Measurements from ENCODE around the gene HDAC6. TPM values are rescaled to one million over a fixed set of nuclear protein-coding genes. Genes with fewer than 3 reads are reported as not detected.

The HDAC6 gene
- total and polyA plus RNA-seq, 5 experiments from 2014 or later = 10.5 to 124 (median 15.9) TPM

Other genes with a start within 250 kb of the HDAC6 start
- gene RBM3, start 227.6 kb upstream of the HDAC6 start, total RNA-seq = 100 to 1,000 TPM; 204 to 209 TPM
- gene RBM3, start 227.6 kb upstream of the HDAC6 start, polyA plus RNA-seq = 100 to 1,000 TPM; 206 to 235 (median 235) TPM
- gene WDR13, start 204.6 kb upstream of the HDAC6 start, total RNA-seq = 10 to 100 TPM; 49.5 to 51.5 TPM
- gene WDR13, start 204.6 kb upstream of the HDAC6 start, polyA plus RNA-seq = 10 to 100 TPM; 32.2 to 45.5 (median 40.6) TPM
- gene WAS, start 118.3 kb upstream of the HDAC6 start, total RNA-seq = 10 to 100 TPM; 98.4 to 99.7 TPM
- 10 to 100 TPM; 13.9 to 25.1 (median 19.7) TPM for gene WAS, start 118.3 kb upstream of the HDAC6 start, polyA plus RNA-seq
- 1 to 10 TPM; 9.4 to 9.8 TPM for gene SUV39H1, start 105.3 kb upstream of the HDAC6 start, total RNA-seq
- 10 to 100 TPM in 2 of 3 donors, 1 to 10 TPM in 1; 9.8 to 13.9 (median 10.2) TPM for gene SUV39H1, start 105.3 kb upstream of the HDAC6 start, polyA plus RNA-seq
- gene GLOD5, start 40.3 kb upstream of the HDAC6 start, total RNA-seq = not detected
- gene GLOD5, start 40.3 kb upstream of the HDAC6 start, polyA plus RNA-seq = not detected
- not detected for gene GATA1, start 15.5 kb upstream of the HDAC6 start, total RNA-seq
- not detected for gene GATA1, start 15.5 kb upstream of the HDAC6 start, polyA plus RNA-seq
- not detected for gene ERAS, start 24.4 kb downstream of the HDAC6 start, total RNA-seq
- not detected for gene ERAS, start 24.4 kb downstream of the HDAC6 start, polyA plus RNA-seq
- gene PCSK1N, start 33.5 kb downstream of the HDAC6 start, total RNA-seq = 1 to 10 TPM; 3.6 to 4.9 TPM
- gene PCSK1N, start 33.5 kb downstream of the HDAC6 start, polyA plus RNA-seq = 10 to 100 TPM; 12.6 to 28.0 (median 19.9) TPM
- gene TIMM17B, start 95.7 kb downstream of the HDAC6 start, total RNA-seq = 10 to 100 TPM; 41.2 to 44.8 TPM
- 10 to 100 TPM; 52.9 to 59.1 (median 55.5) TPM for gene TIMM17B, start 95.7 kb downstream of the HDAC6 start, polyA plus RNA-seq
- gene PQBP1, start 95.9 kb downstream of the HDAC6 start, total RNA-seq = 10 to 100 TPM; 66.4 to 68.8 TPM
- gene PQBP1, start 95.9 kb downstream of the HDAC6 start, polyA plus RNA-seq = 100 to 1,000 TPM in 1 of 3 donors, 10 to 100 TPM in 2; 92.7 to 114 (median 94.5) TPM
- gene SLC35A2, start 109.6 kb downstream of the HDAC6 start, total RNA-seq = 10 to 100 TPM; 11.4 to 12.7 TPM
- gene SLC35A2, start 109.6 kb downstream of the HDAC6 start, polyA plus RNA-seq = 1 to 10 TPM; 6.8 to 8.1 (median 7.3) TPM
- 100 to 1,000 TPM; 126 to 132 TPM for gene PIM2, start 117.0 kb downstream of the HDAC6 start, total RNA-seq
- gene PIM2, start 117.0 kb downstream of the HDAC6 start, polyA plus RNA-seq = 100 to 1,000 TPM; 170 to 331 (median 313) TPM
- gene OTUD5, start 155.5 kb downstream of the HDAC6 start, total RNA-seq = 10 to 100 TPM; 98.7 to 99.4 TPM
- 10 to 100 TPM; 23.7 to 48.4 (median 24.3) TPM for gene OTUD5, start 155.5 kb downstream of the HDAC6 start, polyA plus RNA-seq
- 1 to 10 TPM; 1.6 to 1.7 TPM for gene KCND1, start 169.8 kb downstream of the HDAC6 start, total RNA-seq
- under 1 TPM in 2 of 3 donors, not detected in 1; 0.06 to 0.08 TPM for gene KCND1, start 169.8 kb downstream of the HDAC6 start, polyA plus RNA-seq
- gene GRIPAP1, start 200.2 kb downstream of the HDAC6 start, total RNA-seq = 100 to 1,000 TPM in 1 of 2 experiments, 10 to 100 TPM in 1; 91.1 to 100 TPM
- 10 to 100 TPM in 2 of 3 donors, 1 to 10 TPM in 1; 6.8 to 15.9 (median 12.6) TPM for gene GRIPAP1, start 200.2 kb downstream of the HDAC6 start, polyA plus RNA-seq
- 10 to 100 TPM; 31.0 to 34.4 TPM for gene TFE3, start 241.3 kb downstream of the HDAC6 start, total RNA-seq
- gene TFE3, start 241.3 kb downstream of the HDAC6 start, polyA plus RNA-seq = 1 to 10 TPM; 2.6 to 4.4 (median 3.5) TPM

Data from naive thymus-derived CD8-positive, alpha-beta T cell (primary cell).